HepG2 (cell line): ENCODE data around the gene EPB41L5. TPM values are rescaled to one million over a fixed set of nuclear protein-coding genes. Genes with fewer than 3 reads are reported as not detected.

Experiments used
- ATRX ChIP-seq: sonication (generic); formaldehyde crosslinking; IDR thresholded peaks from 2 replicates; pipeline ENCODE4 v1.4.0; 2020; ENCODE audit warnings: missing genetic modification reagents, borderline replicate concordance
- FUBP1 ChIP-seq: sonication (generic); formaldehyde crosslinking; IDR thresholded peaks from 2 replicates; pipeline ENCODE4 v1.5.1; 2020; ENCODE audit warnings: missing genetic modification reagents, mild to moderate bottlenecking, borderline replicate concordance
- MAFG ChIP-seq: sonication (generic); formaldehyde crosslinking; IDR thresholded peaks from 2 replicates; pipeline ENCODE4 v1.5.1; 2020; ENCODE audit warnings: mild to moderate bottlenecking, missing genetic modification reagents
- MIER3 ChIP-seq: IDR thresholded peaks from 2 replicates; pipeline ENCODE4 v1.6.1; 2016; ENCODE audit warnings: missing compliant biosample characterization, borderline replicate concordance
- NR1H2 ChIP-seq: sonication (generic); formaldehyde crosslinking; IDR thresholded peaks from 2 replicates; pipeline ENCODE4 v1.8.1; 2022; ENCODE audit warnings: low read depth, missing genetic modification reagents, borderline replicate concordance
- NRL ChIP-seq: sonication (generic); formaldehyde crosslinking; IDR thresholded peaks from 2 replicates; pipeline ENCODE4 v1.5.0; 2020; ENCODE audit warnings: missing genetic modification reagents, mild to moderate bottlenecking, moderate library complexity, borderline replicate concordance
- POLR2G ChIP-seq: fragments of 200-400 bp; formaldehyde crosslinking; IDR thresholded peaks from 2 replicates; pipeline ENCODE4 v1.6.1; 2018; ENCODE audit warnings: mild to moderate bottlenecking, low read depth, low read length, moderate library complexity
- SKI ChIP-seq: fragments of 450-650 bp; IDR thresholded peaks from one replicate; pipeline ENCODE4 v1.6.1; 2018; ENCODE audit warnings: mild to moderate bottlenecking; ENCODE audit not compliant: partially characterized antibody
- SP1 ChIP-seq, 2 experiments: fragments of 450-650 bp in 1 of 2; sonication (generic) in 1 of 2; formaldehyde crosslinking in 1 of 2; IDR thresholded peaks; 2 replicates each; pipeline versions ENCODE4 v1.4.0 to v1.6.1; 2016 to 2020; ENCODE audit warnings: missing genetic modification reagents in 1 of 2
- TAF15 ChIP-seq: fragments of 200-400 bp; formaldehyde crosslinking; IDR thresholded peaks from one replicate; pipeline ENCODE4 v1.6.1; 2018; ENCODE audit warnings: mild to moderate bottlenecking, low read depth, low read length; ENCODE audit not compliant: poor library complexity, severe bottlenecking
- TRIM22 ChIP-seq: fragments of 450-650 bp; IDR thresholded peaks from 2 replicates; pipeline ENCODE4 v1.6.1; 2017
- XBP1 ChIP-seq: sonication (generic); formaldehyde crosslinking; IDR thresholded peaks from 2 replicates; pipeline ENCODE4 v1.5.0; 2020; ENCODE audit warnings: missing genetic modification reagents
- ZBTB40 ChIP-seq, 2 experiments: fragments of 450-650 bp in 1 of 2; sonication (generic) in 1 of 2; formaldehyde crosslinking in 1 of 2; IDR thresholded peaks; 2 replicates each; pipeline versions ENCODE4 v1.6.1 to v1.8.0; 2016 to 2022; ENCODE audit warnings: antibody characterized with exemption in 1 of 2, mild to moderate bottlenecking in 1 of 2, missing genetic modification reagents in 1 of 2
- ZNF850 ChIP-seq: sonication (generic); formaldehyde crosslinking; conservative IDR thresholded peaks from 2 replicates; pipeline ENCODE4 v1.9.0; 2021; ENCODE audit warnings: mild to moderate bottlenecking, missing genetic modification reagents
- polyA plus RNA-seq, 8 experiments: library from polyadenylated mRNA; depleted of rRNA in 3 of 8; stranded (reverse) in 7 of 8; unstranded in 1 of 8; fragments of >200 nt; fragmentation: Illumina TruSeq in 4 of 8; extraction: Trizol in 4 of 8; gene quantifications; 2 replicates each; pipeline versions ENCODE4 v1.2.1 to v1.2.3, GENCODE V29; 2011 to 2016; ENCODE audit warnings: low read depth in 4 of 8, missing spikeins in 1 of 8, mixed read lengths in 1 of 8; ENCODE audit not compliant: insufficient read depth in 1 of 8
- total RNA-seq, 5 experiments: library from RNA; depleted of rRNA; stranded (reverse); fragments of >200 nt; fragmentation: Illumina TruSeq; extraction: Trizol; gene quantifications; 2 replicates each; pipeline ENCODE4 v1.2.3, GENCODE V29; 2016; ENCODE audit warnings: low read depth in 1 of 5

Gene EPB41L5
- total and polyA plus RNA-seq, 2 of the 13 experiments (the other 11 are each of a cell fraction or from before 2014, with no cell fraction given): 40.5 to 47.5 TPM

GRCh38 chr2:120223034-120223912, 210.4 kb downstream of the EPB41L5 start, which contains the start of gene TMEM185B (continued):
- TF ChIP-seq TAF15: peak; percentile 32
- TF ChIP-seq POLR2G: peak; percentile 72
- no peak for TF ChIP-seq SKI
- TF ChIP-seq MAFG (CRISPR knock-in tag): no peak
- no peak for TF ChIP-seq FUBP1
- TF ChIP-seq ZNF850 (CRISPR knock-in tag): no peak
- TF ChIP-seq NR1H2 (CRISPR knock-in tag): no peak
- no peak for TF ChIP-seq XBP1 (CRISPR knock-in tag)
- no peak for TF ChIP-seq SP1 (IDR thresholded peaks at IDR 0.05)
- TF ChIP-seq SP1 (CRISPR knock-in tag; IDR thresholded peaks at IDR 0.05): peak; percentile 37; the same call in 1 of the 2 replicates
- no peak for TF ChIP-seq ATRX
- TF ChIP-seq ZBTB40 (IDR thresholded peaks at IDR 0.05): no peak
- peak; percentile 61; the same call in 1 of the 2 replicates for TF ChIP-seq ZBTB40 (CRISPR knock-in tag; IDR thresholded peaks at IDR 0.05)
- TF ChIP-seq TRIM22: no peak
- no peak; the same call in 1 of the 2 replicates for TF ChIP-seq NRL (CRISPR knock-in tag)
- TF ChIP-seq MIER3 (CRISPR knock-in tag): no peak
